Hepatocyte (in vitro differentiated cells): ENCODE data around the gene PIK3R2. TPM values are rescaled to one million over a fixed set of nuclear protein-coding genes. Genes with fewer than 3 reads are reported as not detected.

ENCODE experiments used
- DNase-seq: peaks from one replicate; pipeline ENCODE4 v3.0.0-alpha.2; 2016; ENCODE audit warnings: low spot score
- H2AFZ ChIP-seq: fragments of 200-600 bp; sonication (generic); 2 replicates; pipeline ENCODE4 v1.6.0; 2016; ENCODE audit warnings: antibody characterized with exemption, mild to moderate bottlenecking
- H3K27ac ChIP-seq: fragments of 200-600 bp; sonication (generic); 2 replicates; pipeline ENCODE4 v1.5.1; 2016; ENCODE audit warnings: mild to moderate bottlenecking
- H3K27me3 ChIP-seq: fragments of 200-600 bp; sonication (generic); 2 replicates; pipeline ENCODE4 v1.6.1; 2016
- H3K36me3 ChIP-seq: fragments of 200-600 bp; sonication (generic); replicated peaks from 2 replicates; pipeline ENCODE4 v1.5.1; 2016; ENCODE audit warnings: low read depth; ENCODE audit not compliant: insufficient read depth
- H3K4me1 ChIP-seq: fragments of 200-600 bp; sonication (generic); 2 replicates; pipeline ENCODE4 v1.5.1; 2016; ENCODE audit warnings: mild to moderate bottlenecking, moderate library complexity; ENCODE audit not compliant: insufficient read depth
- H3K4me2 ChIP-seq: fragments of 200-600 bp; sonication (generic); 2 replicates; pipeline ENCODE4 v1.6.0; 2016
- H3K4me3 ChIP-seq: fragments of 200-600 bp; sonication (generic); 2 replicates; pipeline ENCODE4 v1.5.1; 2016; ENCODE audit warnings: mild to moderate bottlenecking
- H3K79me2 ChIP-seq: fragments of 200-600 bp; sonication (generic); 2 replicates; pipeline ENCODE4 v1.6.0; 2017; ENCODE audit warnings: mild to moderate bottlenecking
- H3K9me2 ChIP-seq: fragments of 200-600 bp; sonication (generic); replicated peaks from 2 replicates; pipeline ENCODE4 v1.6.0; 2017; ENCODE audit warnings: mild to moderate bottlenecking; ENCODE audit not compliant: insufficient read depth
- H3K9me3 ChIP-seq: fragments of 200-600 bp; sonication (generic); 2 replicates; pipeline ENCODE4 v1.5.1; 2016; ENCODE audit warnings: low read depth, mild to moderate bottlenecking
- H4K20me1 ChIP-seq: fragments of 200-600 bp; sonication (generic); 2 replicates; pipeline ENCODE4 v1.6.0; 2016; ENCODE audit warnings: mild to moderate bottlenecking; ENCODE audit not compliant: insufficient read depth, poor library complexity, severe bottlenecking
- EZH2 ChIP-seq: fragments of 200-600 bp; sonication (generic); IDR thresholded peaks from 2 replicates; pipeline ENCODE4 v1.6.1; 2016; ENCODE audit warnings: antibody characterized with exemption, mild to moderate bottlenecking, borderline replicate concordance
- EZH2phosphoT487 ChIP-seq: fragments of 200-600 bp; sonication (generic); IDR thresholded peaks from one replicate; pipeline ENCODE4 v1.6.1; 2018; ENCODE audit warnings: antibody characterized with exemption, mild to moderate bottlenecking, low read depth, moderate library complexity; ENCODE audit not compliant: unreplicated experiment, severe bottlenecking
- WGBS: methylation state at CpG from one replicate; pipeline ENCODE4 v1.1.6; 2016; ENCODE audit warnings: low lambda C conversion rate; ENCODE audit errors: missing lambda C conversion rate; 5-methylcytosine and 5-hydroxymethylcytosine counted together
- polyA plus RNA-seq: library from polyadenylated mRNA; unstranded; fragments of >200 nt; fragmentation: Nextera tagmentation; extraction: Ambion mirVana; gene quantifications from 2 replicates; pipeline ENCODE4 v1.2.1, GENCODE V29; 2016
- total RNA-seq: library from RNA; depleted of rRNA; stranded (reverse); fragments of >200 nt; gene quantifications from 2 replicates; pipeline ENCODE4 v1.2.3, GENCODE V29; 2014
- TF ChIP-seq, protein P1 (sequence below): fragments of 200-600 bp; sonication (generic); IDR thresholded peaks from 2 replicates; pipeline ENCODE4 v1.5.1; 2016; ENCODE audit warnings: antibody characterized with exemption, mild to moderate bottlenecking; ENCODE audit not compliant: poor library complexity

Gene PIK3R2
- total and polyA plus RNA-seq, 2 experiments from 2014 or later: 29.9 to 52.2 TPM

DNA sequence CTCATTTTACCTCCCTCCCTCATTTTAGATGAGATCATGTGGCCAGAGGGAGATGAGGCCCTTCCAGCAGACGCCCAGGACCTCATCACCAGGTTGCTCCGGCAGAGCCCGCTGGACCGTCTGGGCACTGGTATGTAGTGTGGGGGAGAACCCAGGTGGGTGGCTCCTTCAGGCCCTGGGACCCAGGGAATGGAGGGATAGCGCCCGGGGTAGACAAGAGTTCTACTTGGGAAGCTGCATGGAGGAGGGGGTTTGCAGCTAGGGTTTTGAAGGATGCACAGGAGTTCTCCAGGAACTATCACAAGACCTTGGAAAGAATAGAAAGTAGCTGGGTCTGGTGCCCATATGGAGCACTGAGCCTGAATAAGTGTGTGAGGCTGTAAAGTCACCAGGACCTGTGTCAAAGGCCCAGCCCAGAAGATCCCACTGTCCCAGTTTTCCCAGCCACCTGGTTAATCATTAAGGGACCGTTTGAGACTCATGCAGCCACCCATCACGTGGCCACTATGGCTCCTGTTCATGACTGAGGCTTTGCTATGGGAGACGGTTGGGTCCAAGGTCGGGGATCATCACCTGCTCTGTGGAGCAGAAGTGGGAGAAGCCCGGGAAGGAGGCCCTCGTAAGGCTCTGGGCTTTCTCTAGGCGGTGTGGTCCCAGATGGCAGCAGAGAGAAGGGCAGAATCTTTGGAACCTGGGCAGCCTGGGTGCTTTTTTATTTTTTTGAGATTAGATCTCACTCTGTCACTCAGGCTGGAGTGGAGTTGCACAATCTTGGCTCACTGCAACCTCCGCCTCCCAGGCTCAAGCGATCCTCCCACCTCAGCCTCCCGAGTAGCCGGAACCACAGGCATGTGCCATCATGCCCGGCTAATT, 17.0 kb upstream of the PIK3R2 start:
- peak overlapping the region; percentile 93 for H3K27ac ChIP-seq
- whole genome bisulfite sequencing: 71% methylated on average over 14 of the region's 18 CpGs
- H3K4me3 ChIP-seq: no peak overlapping the region
- H3K27me3 ChIP-seq: no peaks in the 10 kb centered on the region
- no peaks in the 10 kb centered on the region for H3K9me2 ChIP-seq
- peak overlapping the region; percentile 29 for H3K4me2 ChIP-seq
- H3K36me3 ChIP-seq: no peaks in the 10 kb centered on the region
- TF ChIP-seq EZH2phosphoT487 (no peak), EZH2 (no peak)
- TF ChIP-seq, protein P1, sequence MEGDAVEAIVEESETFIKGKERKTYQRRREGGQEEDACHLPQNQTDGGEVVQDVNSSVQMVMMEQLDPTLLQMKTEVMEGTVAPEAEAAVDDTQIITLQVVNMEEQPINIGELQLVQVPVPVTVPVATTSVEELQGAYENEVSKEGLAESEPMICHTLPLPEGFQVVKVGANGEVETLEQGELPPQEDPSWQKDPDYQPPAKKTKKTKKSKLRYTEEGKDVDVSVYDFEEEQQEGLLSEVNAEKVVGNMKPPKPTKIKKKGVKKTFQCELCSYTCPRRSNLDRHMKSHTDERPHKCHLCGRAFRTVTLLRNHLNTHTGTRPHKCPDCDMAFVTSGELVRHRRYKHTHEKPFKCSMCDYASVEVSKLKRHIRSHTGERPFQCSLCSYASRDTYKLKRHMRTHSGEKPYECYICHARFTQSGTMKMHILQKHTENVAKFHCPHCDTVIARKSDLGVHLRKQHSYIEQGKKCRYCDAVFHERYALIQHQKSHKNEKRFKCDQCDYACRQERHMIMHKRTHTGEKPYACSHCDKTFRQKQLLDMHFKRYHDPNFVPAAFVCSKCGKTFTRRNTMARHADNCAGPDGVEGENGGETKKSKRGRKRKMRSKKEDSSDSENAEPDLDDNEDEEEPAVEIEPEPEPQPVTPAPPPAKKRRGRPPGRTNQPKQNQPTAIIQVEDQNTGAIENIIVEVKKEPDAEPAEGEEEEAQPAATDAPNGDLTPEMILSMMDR: no peak
- H3K9me3 ChIP-seq: no peaks in the 10 kb centered on the region
- H2AFZ ChIP-seq: no peak overlapping the region
- peak; percentile 91 for DNase-seq
- no peaks in the 10 kb centered on the region for H4K20me1 ChIP-seq
- no peaks in the 10 kb centered on the region for H3K79me2 ChIP-seq
- H3K4me1 ChIP-seq: peaks cover 10% of the 10 kb centered on the region

DNA sequence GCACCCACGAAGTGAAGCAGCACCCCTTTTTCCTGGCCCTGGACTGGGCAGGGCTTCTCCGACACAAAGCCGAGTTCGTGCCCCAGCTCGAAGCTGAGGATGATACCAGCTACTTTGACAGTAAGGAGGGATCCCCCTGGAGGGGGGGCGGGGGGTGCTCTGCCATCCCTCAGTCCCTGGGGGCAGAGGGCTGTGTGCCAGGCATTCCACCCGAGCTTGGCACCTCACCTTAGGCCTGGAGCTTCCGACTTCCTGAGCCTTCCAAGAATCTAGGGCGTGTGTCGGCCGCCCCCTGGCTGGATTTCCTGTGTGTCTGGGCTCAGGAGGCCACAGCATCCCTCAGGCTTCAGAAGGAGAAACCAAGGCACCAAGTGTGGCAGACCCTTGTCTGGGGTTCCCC, 15.7 kb upstream of the PIK3R2 start:
- WGBS: 95% methylated on average over 9 of the region's 11 CpGs
- Histone ChIP-seq H3K79me2 (no peaks in the 10 kb centered on the region), H3K27me3 (no peaks in the 10 kb centered on the region), H3K27ac (no peak overlapping the region), H3K4me2 (no peak overlapping the region), H3K36me3 (no peaks in the 10 kb centered on the region), H2AFZ (no peak overlapping the region), H4K20me1 (no peaks in the 10 kb centered on the region), H3K4me1 (peaks cover 10% of the 10 kb centered on the region), H3K9me3 (no peaks in the 10 kb centered on the region), H3K9me2 (no peaks in the 10 kb centered on the region), H3K4me3 (no peak overlapping the region)
- TF ChIP-seq EZH2phosphoT487 (no peak), EZH2 (no peak)
- TF ChIP-seq, protein P1: no peak
- DNase-seq: no peak

DNA sequence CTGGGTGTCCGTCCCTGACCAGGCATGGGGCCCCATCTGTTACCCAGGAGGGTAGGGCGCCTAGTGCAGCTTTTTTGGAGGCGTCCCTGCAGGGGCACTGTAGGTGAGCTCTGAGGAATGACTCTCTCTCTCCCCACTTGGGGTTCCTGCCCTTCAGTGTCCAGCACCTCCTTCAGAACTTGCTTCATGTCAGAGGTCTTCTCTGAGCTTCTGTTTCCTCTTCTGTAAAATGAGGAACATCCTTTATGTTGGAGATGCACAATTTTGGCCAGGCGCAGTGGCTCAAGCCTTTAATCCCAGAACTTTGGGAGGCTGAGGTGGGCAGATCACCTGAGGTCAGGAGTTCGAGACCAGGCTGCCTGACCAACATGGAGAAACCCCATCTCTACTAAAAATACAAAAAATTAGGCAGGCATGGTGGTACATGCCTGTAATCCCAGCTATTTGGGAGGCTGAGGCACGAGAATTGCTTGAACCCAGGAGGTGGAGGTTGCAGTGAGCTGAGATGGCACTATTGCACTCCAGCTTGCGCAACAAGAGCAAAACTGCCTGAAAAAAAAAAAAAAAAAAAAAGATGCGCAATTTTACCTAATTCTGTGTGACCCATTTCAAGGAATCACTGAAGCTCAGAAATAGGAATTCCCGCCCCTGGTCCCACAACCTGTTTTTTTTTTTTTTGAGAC, 15.2 kb upstream of the PIK3R2 start:
- no peaks in the 10 kb centered on the region for H3K27me3 ChIP-seq
- no peaks in the 10 kb centered on the region for H4K20me1 ChIP-seq
- H3K36me3 ChIP-seq: no peaks in the 10 kb centered on the region
- TF ChIP-seq EZH2phosphoT487 (no peak), EZH2 (no peak)
- TF ChIP-seq, protein P1: no peak
- H3K9me2 ChIP-seq: no peaks in the 10 kb centered on the region
- WGBS: 96% methylated on average over 9 of the region's 9 CpGs
- H3K79me2 ChIP-seq: no peaks in the 10 kb centered on the region
- no peak for DNase-seq
- no peak overlapping the region for H2AFZ ChIP-seq
- no peaks in the 10 kb centered on the region for H3K9me3 ChIP-seq
- peaks cover 10% of the 10 kb centered on the region for H3K4me1 ChIP-seq
- H3K4me3 ChIP-seq: no peak overlapping the region
- H3K27ac ChIP-seq: no peak overlapping the region
- no peak overlapping the region for H3K4me2 ChIP-seq
